Measurements from ENCODE around the gene DOK7.

Gene DOK7, protein sequence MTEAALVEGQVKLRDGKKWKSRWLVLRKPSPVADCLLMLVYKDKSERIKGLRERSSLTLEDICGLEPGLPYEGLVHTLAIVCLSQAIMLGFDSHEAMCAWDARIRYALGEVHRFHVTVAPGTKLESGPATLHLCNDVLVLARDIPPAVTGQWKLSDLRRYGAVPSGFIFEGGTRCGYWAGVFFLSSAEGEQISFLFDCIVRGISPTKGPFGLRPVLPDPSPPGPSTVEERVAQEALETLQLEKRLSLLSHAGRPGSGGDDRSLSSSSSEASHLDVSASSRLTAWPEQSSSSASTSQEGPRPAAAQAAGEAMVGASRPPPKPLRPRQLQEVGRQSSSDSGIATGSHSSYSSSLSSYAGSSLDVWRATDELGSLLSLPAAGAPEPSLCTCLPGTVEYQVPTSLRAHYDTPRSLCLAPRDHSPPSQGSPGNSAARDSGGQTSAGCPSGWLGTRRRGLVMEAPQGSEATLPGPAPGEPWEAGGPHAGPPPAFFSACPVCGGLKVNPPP

DNA sequence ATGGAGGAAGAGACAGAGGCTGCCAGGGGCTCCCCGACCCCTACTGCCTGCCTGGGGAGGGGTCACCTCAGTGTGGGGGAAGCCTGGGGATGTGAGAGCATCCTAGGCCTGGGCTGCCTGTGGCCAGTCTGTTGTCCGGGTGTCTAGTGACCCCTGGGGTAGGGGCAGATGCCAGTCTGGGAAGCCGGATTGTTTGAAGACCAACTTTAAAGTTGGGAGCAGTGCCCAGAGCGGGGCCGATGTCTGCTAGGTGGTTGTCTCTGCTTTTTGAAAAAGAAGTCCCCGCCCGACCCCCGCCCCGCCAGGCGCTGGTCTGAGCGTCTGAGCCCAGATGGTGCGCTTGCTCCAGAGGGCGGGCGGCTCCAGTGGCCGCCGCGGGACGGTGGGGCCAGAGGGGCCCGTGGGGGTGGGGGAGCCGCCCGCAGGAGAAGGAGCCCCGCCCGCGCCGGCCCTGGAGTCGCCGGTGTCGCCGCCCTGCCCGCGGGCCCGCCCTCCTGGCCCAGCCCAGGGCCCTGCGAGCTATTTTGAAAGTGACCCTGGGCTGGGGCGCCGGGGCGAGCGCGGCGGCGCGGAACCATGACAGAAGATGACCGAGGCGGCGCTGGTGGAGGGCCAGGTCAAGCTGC, at the start of gene DOK7:
Gene DOK7 (plus strand): TSS at position 517 of the 626 bp plus-strand sequence. CDS start 70 bp downstream, at position 587.
- no peak for DNase-seq (ENCODE audit: low spot score)

GRCh38 chr4:3413675-3414420, 49.3 kb upstream of the DOK7 start:
- no peak for DNase-seq (ENCODE audit: low spot score)

GRCh38 chr4:3414421-3415279, 48.5 kb upstream of the DOK7 start:
- DNase-seq (ENCODE audit: low spot score): peak; percentile 59

GRCh38 chr4:3415471-3416141, 47.5 kb upstream of the DOK7 start:
- no peak for DNase-seq (ENCODE audit: low spot score)

- no peak for DNase-seq (ENCODE audit: low spot score)
Observed at GRCh38 chr4:3416270-3416669, 46.8 kb upstream of the DOK7 start.

DNA sequence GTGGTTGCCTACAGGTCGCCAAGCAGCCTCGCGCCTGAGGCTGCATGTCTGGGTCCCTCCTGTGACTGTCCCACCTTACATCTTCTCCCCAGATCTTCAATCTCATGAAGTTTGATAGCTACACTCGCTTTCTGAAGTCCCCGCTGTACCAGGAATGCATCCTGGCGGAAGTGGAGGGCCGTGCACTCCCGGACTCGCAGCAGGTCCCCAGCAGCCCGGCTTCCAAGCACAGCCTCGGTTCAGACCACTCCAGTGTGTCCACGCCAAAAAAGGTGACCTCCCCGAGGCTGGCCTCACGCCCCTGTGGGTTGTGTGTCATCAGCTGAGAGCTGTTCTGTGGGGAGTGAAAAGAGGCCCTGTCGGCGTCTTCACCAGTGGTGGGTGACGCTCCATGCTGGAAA, 46.3 kb upstream of the DOK7 start:
- no peak for DNase-seq (ENCODE audit: low spot score)

DNA sequence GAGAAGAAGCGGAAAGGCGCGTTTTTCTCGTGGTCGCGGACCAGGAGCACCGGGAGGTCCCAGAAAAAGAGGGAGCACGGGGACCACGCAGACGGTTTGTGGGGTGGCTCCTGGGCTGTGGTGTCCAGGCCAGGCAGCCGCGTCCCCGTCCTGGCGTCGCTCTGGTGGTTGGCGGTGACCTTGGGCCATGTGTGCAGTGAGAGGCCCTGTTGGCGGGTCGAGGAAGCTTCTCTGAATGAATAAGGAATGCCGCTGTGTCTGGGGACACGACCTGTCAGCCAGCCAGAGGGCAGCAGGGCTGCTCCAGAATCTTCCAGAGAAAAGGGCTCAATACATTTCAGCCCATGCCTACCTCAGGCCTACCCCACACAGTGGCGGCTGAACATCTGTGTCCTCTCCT, 45.7 kb upstream of the DOK7 start:
- no peak for DNase-seq (ENCODE audit: low spot score)

DNA sequence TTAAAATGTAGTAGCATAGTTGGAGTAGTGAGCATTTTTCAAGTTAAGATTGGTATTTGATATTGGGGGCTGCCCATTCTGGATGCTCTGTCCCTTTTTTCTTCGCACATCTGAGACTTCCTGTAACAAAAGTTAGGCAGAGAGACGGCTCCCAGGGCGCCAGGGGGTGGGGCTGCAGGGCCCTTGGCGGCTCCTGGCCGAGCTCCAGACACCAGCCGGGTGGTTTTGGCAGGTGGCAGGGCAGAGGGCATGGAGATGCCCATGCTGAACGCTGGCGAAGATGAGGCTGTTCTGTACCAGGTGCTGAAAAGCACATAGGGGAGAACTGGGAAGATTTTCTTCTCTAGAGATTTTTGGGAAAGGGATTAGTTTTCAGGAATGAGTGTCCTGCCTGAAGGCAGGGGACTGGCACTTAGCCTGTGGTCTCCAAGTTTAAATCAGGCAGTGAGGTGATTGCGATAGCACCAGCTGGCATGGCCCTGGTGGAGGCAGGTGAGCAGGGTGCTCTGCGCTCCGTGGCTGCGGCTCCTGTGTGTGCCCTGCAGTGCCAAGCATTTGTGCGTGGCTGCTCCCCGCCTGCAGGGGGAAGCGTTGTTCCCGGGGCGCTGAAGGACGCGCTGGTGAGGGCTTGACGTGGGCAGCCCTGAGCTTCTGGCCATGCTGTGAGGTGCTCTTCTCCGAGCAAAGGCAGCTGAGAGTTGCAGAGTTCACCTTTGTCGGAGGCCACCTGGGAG, 44.9 kb upstream of the DOK7 start:
- DNase-seq (ENCODE audit: low spot score): no peak

- DNase-seq (ENCODE audit: low spot score): no peak
Observed at GRCh38 chr4:3419836-3420605, 43.1 kb upstream of the DOK7 start.

GRCh38 chr4:3420606-3420955, 42.5 kb upstream of the DOK7 start:
- DNase-seq (ENCODE audit: low spot score): no peak

- DNase-seq (ENCODE audit: low spot score): no peak
Observed at GRCh38 chr4:3420956-3421355, 42.1 kb upstream of the DOK7 start.

DNA sequence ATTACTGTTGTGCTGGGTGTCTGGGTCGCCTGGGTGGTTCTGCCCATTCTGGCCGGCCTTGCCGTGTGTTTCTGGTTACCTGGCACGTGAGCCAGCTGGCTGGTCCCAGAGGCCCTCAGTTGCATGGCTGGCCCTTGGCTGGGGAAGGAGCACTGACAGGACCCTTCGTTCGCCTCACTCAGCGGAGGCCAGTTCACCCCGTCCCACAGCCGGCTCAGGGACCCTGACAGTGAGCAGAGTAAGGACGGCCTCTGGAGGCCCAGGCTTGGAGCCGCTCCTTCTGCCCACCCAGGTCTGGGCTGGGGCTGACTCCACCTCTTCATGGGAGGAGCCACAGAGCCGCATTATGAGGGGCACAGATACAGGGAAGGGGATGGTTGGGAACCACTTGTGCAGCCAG, 41.6 kb upstream of the DOK7 start:
- no peak for DNase-seq (ENCODE audit: low spot score)

- DNase-seq (ENCODE audit: low spot score): no peak
Observed at GRCh38 chr4:3422241-3422801, 40.8 kb upstream of the DOK7 start.

GRCh38 chr4:3422808-3423297, 40.3 kb upstream of the DOK7 start:
- DNase-seq (ENCODE audit: low spot score): no peak

GRCh38 chr4:3423406-3423805, 39.7 kb upstream of the DOK7 start:
- DNase-seq (ENCODE audit: low spot score): no peak

DNA sequence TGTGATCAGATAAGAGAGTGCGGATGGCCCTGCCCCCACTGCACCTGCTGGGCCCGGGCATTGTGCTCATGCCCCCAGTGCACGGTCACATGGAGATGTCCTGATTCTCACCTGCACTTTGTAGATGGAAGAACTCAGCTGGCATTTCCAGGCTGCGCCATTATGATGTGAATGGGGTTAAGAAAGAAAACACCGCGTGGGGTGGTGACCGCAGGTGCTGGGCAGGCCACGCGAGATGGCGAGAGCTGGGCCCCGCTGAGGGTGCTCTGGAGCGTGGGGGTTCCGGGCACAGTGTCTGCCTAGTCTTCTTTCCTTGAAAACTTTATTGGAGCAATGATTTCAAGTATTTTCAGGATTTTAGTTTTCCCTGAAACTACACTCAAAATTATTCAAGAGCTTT, 39.2 kb upstream of the DOK7 start:
- no peak for DNase-seq (ENCODE audit: low spot score)

DNA sequence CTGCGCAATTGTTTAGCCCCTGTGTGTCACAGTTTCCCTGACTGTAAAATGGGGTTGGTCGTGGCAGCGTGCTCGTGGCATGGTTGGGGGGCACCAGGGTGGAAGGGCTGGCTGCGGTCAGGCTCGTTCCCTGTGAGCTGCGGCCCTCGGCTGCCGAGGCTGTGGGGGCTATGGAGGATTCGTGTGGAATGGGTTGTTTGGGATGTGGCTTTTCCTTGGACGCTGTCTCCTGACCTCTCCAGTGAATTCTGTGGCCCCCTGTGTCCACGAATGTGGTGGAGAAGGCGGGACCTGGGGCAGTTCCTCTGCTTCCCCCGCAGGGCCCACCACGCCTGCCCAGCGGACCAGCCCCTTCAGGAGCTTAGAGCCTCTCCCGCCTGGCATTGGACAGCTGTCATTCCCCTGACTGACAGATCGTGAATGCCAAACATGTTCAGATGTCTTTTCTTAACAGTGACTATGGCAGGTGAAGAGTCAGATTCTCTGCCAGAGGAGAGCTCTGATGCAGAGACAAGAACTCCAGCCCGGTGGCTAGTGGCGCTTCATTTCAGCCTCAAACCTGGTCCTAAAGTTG, 38.5 kb upstream of the DOK7 start:
- DNase-seq (ENCODE audit: low spot score): no peak

DNA sequence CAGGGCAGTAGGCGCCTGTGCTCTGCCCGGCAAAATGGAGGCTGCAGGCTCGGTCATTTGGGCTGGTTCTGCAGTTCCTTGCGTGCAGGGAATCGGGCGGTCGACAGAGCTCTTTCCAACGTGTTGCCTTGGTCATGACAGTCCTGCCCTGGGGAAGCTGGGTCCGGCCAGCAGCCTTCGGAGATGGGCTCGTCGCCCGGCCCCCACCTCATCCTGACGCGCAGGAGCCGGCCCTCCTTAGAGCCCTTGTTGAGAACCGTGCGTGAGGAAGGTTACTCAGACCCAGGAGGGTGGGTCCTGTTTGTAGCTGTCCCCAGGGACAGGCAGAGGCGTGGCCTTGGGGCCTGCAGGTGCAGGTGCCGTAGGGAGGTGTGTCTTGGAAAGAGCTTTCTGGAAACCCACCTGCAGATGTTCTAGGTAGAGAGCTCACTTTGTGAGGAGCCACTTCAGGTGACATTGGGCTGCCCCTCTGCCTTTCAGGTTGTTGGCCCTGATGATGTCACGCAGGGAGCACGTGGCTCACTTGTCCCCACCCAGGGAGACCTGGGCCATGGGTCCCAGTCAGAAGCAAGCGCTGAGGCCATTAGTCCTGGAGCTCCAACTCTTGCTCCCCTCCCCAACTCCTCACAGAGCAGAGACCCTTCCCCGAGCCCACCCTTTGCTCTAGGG, 36.5 kb upstream of the DOK7 start:
- DNase-seq (ENCODE audit: low spot score): no peak

GRCh38 chr4:3427134-3427476, 36.0 kb upstream of the DOK7 start:
- DNase-seq (ENCODE audit: low spot score): no peak

All from Ammon's horn (tissue), 1 donor.